ENCODE data around the gene TRANK1.
"Not testable (repeated sequence)": the region's sequence is repeated elsewhere in the genome, so short reads cannot be mapped to it uniquely, and the experiment has no call there.

TRANK1 gene

DNA sequence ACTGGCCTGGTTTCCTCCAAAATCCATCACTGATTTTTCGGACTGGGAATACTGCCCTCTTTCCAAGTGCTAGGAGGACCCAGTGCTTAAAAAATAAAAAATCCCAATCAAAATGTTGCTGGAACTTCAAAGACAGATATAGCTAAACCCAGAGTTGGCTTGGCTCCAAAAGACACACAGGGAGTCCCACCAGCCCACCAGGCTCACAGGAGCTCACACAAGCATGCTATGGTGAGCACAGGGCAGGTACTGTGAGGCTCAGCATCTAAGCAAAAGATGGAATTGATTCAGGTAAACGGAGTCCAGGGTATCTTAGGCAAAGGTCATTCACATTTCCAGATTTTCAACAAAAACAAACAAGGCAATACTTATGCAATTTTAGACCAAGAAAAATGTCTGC lies 3.7 kb downstream of the TRANK1 start:
- Histone ChIP-seq H3K36me3 (ENCODE audit: insufficient read depth) (no peaks in the 10 kb centered on the region), H3K9ac (no peak overlapping the region), H4K20me1 (ENCODE audit: insufficient read depth) (no peaks in the 10 kb centered on the region), H3K4me2 (no peak overlapping the region), H3K4me3 (IDR thresholded peaks at IDR 0.05; ENCODE audit: insufficient read depth, low read depth, low read length) (no peak overlapping the region), H3K79me2 (ENCODE audit: insufficient read depth, low read depth) (no peaks in the 10 kb centered on the region), H3K27ac (no peak overlapping the region), H3K27me3 (ENCODE audit: insufficient read depth, low read depth) (no peaks in the 10 kb centered on the region), H3K4me1 (ENCODE audit: low read depth, poor library complexity, severe bottlenecking) (no peaks in the 10 kb centered on the region), H2AFZ (ENCODE audit: low read depth) (no peak overlapping the region)
- TF ChIP-seq CTCF (conservative IDR thresholded peaks at IDR 0.05; ENCODE audit: low read depth, low read length): no peak

GRCh38 chr3:36937492-36937891 lies 7.4 kb downstream of the TRANK1 start:
- Histone ChIP-seq H2AFZ (ENCODE audit: low read depth) (no peak overlapping the region), H3K79me2 (ENCODE audit: insufficient read depth, low read depth) (no peaks in the 10 kb centered on the region), H3K4me1 (ENCODE audit: low read depth, poor library complexity, severe bottlenecking) (no peaks in the 10 kb centered on the region), H3K9ac (no peak overlapping the region), H3K36me3 (ENCODE audit: insufficient read depth) (no peaks in the 10 kb centered on the region), H3K4me3 (IDR thresholded peaks at IDR 0.05; ENCODE audit: insufficient read depth, low read depth, low read length) (no peak overlapping the region), H4K20me1 (ENCODE audit: insufficient read depth) (no peaks in the 10 kb centered on the region), H3K27me3 (ENCODE audit: insufficient read depth, low read depth) (no peaks in the 10 kb centered on the region), H3K4me2 (no peak overlapping the region), H3K27ac (no peak overlapping the region)
- no peak for TF ChIP-seq CTCF (conservative IDR thresholded peaks at IDR 0.05; ENCODE audit: low read depth, low read length)

- Histone ChIP-seq H3K4me1 (ENCODE audit: low read depth, poor library complexity, severe bottlenecking) (no peaks in the 10 kb centered on the region), H3K79me2 (ENCODE audit: insufficient read depth, low read depth) (no peaks in the 10 kb centered on the region), H3K27me3 (ENCODE audit: insufficient read depth, low read depth) (no peaks in the 10 kb centered on the region), H3K27ac (no peak overlapping the region), H3K4me3 (IDR thresholded peaks at IDR 0.05; ENCODE audit: insufficient read depth, low read depth, low read length) (no peak overlapping the region), H2AFZ (ENCODE audit: low read depth) (no peak overlapping the region), H3K9ac (no peak overlapping the region), H3K36me3 (ENCODE audit: insufficient read depth) (no peaks in the 10 kb centered on the region), H3K4me2 (no peak overlapping the region), H4K20me1 (ENCODE audit: insufficient read depth) (no peaks in the 10 kb centered on the region)
- no peak for TF ChIP-seq CTCF (conservative IDR thresholded peaks at IDR 0.05; ENCODE audit: low read depth, low read length)
Measured at GRCh38 chr3:36933540-36934296, 11.1 kb downstream of the TRANK1 start.

GRCh38 chr3:36931424-36931823 lies 13.4 kb downstream of the TRANK1 start:
- H3K27me3 ChIP-seq (ENCODE audit: insufficient read depth, low read depth); H3K36me3 ChIP-seq (ENCODE audit: insufficient read depth); H3K4me1 ChIP-seq (ENCODE audit: low read depth, poor library complexity, severe bottlenecking); H3K79me2 ChIP-seq (ENCODE audit: insufficient read depth, low read depth); H3K9ac ChIP-seq; H4K20me1 ChIP-seq (ENCODE audit: insufficient read depth); H3K4me2 ChIP-seq; H3K4me3 ChIP-seq (IDR thresholded peaks at IDR 0.05; ENCODE audit: insufficient read depth, low read depth, low read length); H3K27ac ChIP-seq; H2AFZ ChIP-seq (ENCODE audit: low read depth): not testable (repeated sequence)

DNA sequence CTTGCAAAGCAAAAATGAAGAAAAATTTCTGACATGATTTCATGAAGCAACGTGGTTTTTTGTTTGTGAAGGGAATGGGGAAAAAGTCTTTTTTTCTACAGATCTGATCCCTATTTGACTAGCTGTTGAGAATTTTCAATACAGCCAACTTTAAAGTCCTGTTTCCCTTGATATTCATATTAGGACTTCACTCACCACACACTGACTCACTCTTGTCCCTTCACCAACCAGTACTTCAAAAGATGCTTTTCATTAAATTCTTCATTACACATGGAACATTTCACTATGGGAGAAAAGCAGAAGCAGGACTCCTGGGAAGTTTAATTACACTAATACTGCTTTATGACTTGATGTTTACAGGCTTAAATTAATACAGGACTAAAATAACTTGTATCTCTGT lies 16.6 kb downstream of the TRANK1 start:
- Histone ChIP-seq H3K79me2 (ENCODE audit: insufficient read depth, low read depth) (no peaks in the 10 kb centered on the region), H3K4me1 (ENCODE audit: low read depth, poor library complexity, severe bottlenecking) (no peaks in the 10 kb centered on the region), H3K36me3 (ENCODE audit: insufficient read depth) (no peaks in the 10 kb centered on the region), H3K27me3 (ENCODE audit: insufficient read depth, low read depth) (no peaks in the 10 kb centered on the region), H2AFZ (ENCODE audit: low read depth) (no peak overlapping the region), H3K9ac (no peak overlapping the region), H3K27ac (no peak overlapping the region), H3K4me3 (IDR thresholded peaks at IDR 0.05; ENCODE audit: insufficient read depth, low read depth, low read length) (no peak overlapping the region), H4K20me1 (ENCODE audit: insufficient read depth) (no peaks in the 10 kb centered on the region), H3K4me2 (no peak overlapping the region)
- TF ChIP-seq CTCF (conservative IDR thresholded peaks at IDR 0.05; ENCODE audit: low read depth, low read length): no peak

Measured in KMS-11 (cell line).